SK-N-SH treated with all-trans-retinoic acid at 6 μM for 48 hours (cell line): ENCODE measurements around the gene ZNF471.

Experiments
- ATAC-seq: fragments of 200-7000 bp; cut with Tn5 transposase; 3 replicates; pipeline ENCODE4 v1.9.1; 2020; ENCODE audit warnings: mild to moderate bottlenecking, moderate library complexity
- ARNTL ChIP-seq: fragments of 450-650 bp; formaldehyde crosslinking; IDR thresholded peaks from 2 replicates; pipeline ENCODE4 v1.5.0; 2020; ENCODE audit warnings: low read depth, mild to moderate bottlenecking, moderate library complexity, borderline replicate concordance
- CREB5 ChIP-seq: fragments of 250-450 bp; sonication (Bioruptor Pico); IDR thresholded peaks from 2 replicates; pipeline ENCODE4 v1.5.1; 2020; ENCODE audit warnings: low read depth, mild to moderate bottlenecking, moderate library complexity
- CSDC2 ChIP-seq: fragments of 250-450 bp; sonication (Bioruptor Pico); IDR thresholded peaks from 2 replicates; pipeline ENCODE4 v1.5.0; 2020; ENCODE audit warnings: mild to moderate bottlenecking, moderate library complexity
- CSRNP3 ChIP-seq: fragments of 250-450 bp; sonication (Bioruptor Pico); IDR thresholded peaks from 2 replicates; pipeline ENCODE4 v1.5.1; 2021; ENCODE audit warnings: mild to moderate bottlenecking, moderate library complexity
- ESRRG ChIP-seq: fragments of 250-450 bp; sonication (Bioruptor Pico); IDR thresholded peaks from 2 replicates; pipeline ENCODE4 v1.6.1; 2021; ENCODE audit warnings: mild to moderate bottlenecking
- GLIS3 ChIP-seq: fragments of 250-450 bp; sonication (Bioruptor Pico); IDR thresholded peaks from 2 replicates; pipeline ENCODE4 v1.5.0; 2020; ENCODE audit warnings: mild to moderate bottlenecking, moderate library complexity
- ISL1 ChIP-seq: fragments of 250-450 bp; sonication (Bioruptor Pico); IDR thresholded peaks from 2 replicates; pipeline ENCODE4 v2.1.2; 2022; ENCODE audit warnings: mild to moderate bottlenecking, moderate library complexity
- OSR1 ChIP-seq: fragments of 250-450 bp; sonication (Bioruptor Pico); IDR thresholded peaks from 2 replicates; pipeline ENCODE4 v1.8.0; 2022; ENCODE audit warnings: moderate library complexity, mild to moderate bottlenecking, inconsistent platforms
- PATZ1 ChIP-seq: fragments of 250-450 bp; sonication (Bioruptor Pico); IDR thresholded peaks from 2 replicates; pipeline ENCODE4 v1.8.0; 2020; ENCODE audit warnings: mild to moderate bottlenecking, moderate library complexity, borderline replicate concordance
- PPARA ChIP-seq: fragments of 250-450 bp; sonication (Bioruptor Pico); IDR thresholded peaks from 2 replicates; pipeline ENCODE4 v1.5.0; 2020; ENCODE audit warnings: mild to moderate bottlenecking, borderline replicate concordance
- RARB ChIP-seq: fragments of 250-450 bp; sonication (Bioruptor Pico); IDR thresholded peaks from 2 replicates; pipeline ENCODE4 v1.8.0; 2021; ENCODE audit warnings: mild to moderate bottlenecking, moderate library complexity
- SNAI2 ChIP-seq: fragments of 250-450 bp; sonication (Bioruptor Pico); IDR thresholded peaks from 2 replicates; pipeline ENCODE4 v1.5.0; 2020; ENCODE audit warnings: mild to moderate bottlenecking, moderate library complexity
- TCF4 ChIP-seq: fragments of 250-450 bp; sonication (Bioruptor Pico); IDR thresholded peaks from 2 replicates; pipeline ENCODE4 v1.8.0; 2021; ENCODE audit warnings: mild to moderate bottlenecking, moderate library complexity, borderline replicate concordance
- TOX ChIP-seq: fragments of 250-450 bp; sonication (Bioruptor Pico); IDR thresholded peaks from 2 replicates; pipeline ENCODE4 v1.8.0; 2021; ENCODE audit warnings: mild to moderate bottlenecking, moderate library complexity, borderline replicate concordance
- TSHZ2 ChIP-seq: fragments of 250-450 bp; sonication (Bioruptor Pico); IDR thresholded peaks from 2 replicates; pipeline ENCODE4 v1.5.0; 2020; ENCODE audit warnings: mild to moderate bottlenecking, moderate library complexity
- ZC3H10 ChIP-seq: fragments of 250-450 bp; sonication (Bioruptor Pico); IDR thresholded peaks from 2 replicates; pipeline ENCODE4 v1.5.1; 2021; ENCODE audit warnings: mild to moderate bottlenecking, moderate library complexity
- ZFP3 ChIP-seq: fragments of 250-450 bp; sonication (Bioruptor Pico); IDR thresholded peaks from 2 replicates; pipeline ENCODE4 v1.5.0; 2020; ENCODE audit warnings: mild to moderate bottlenecking, moderate library complexity
- ZNF565 ChIP-seq: fragments of 450-650 bp; formaldehyde crosslinking; conservative IDR thresholded peaks from 2 replicates; pipeline ENCODE4 v1.5.0; 2020; ENCODE audit warnings: low read depth, mild to moderate bottlenecking, moderate library complexity
- ZNF70 ChIP-seq: fragments of 450-650 bp; formaldehyde crosslinking; IDR thresholded peaks from 2 replicates; pipeline ENCODE4 v1.5.0; 2020; ENCODE audit warnings: mild to moderate bottlenecking, moderate library complexity
- ZNF8 ChIP-seq: fragments of 450-650 bp; formaldehyde crosslinking; IDR thresholded peaks from 2 replicates; pipeline ENCODE4 v1.5.0; 2020; ENCODE audit warnings: mild to moderate bottlenecking, moderate library complexity

ZNF471 gene

GRCh38 chr19:56566904-56567273, 59.2 kb downstream of the ZNF471 start (continued):
- TF ChIP-seq TSHZ2 (CRISPR knock-in tag) (no peak), TOX (CRISPR knock-in tag) (no peak)

- ATAC-seq, result peak; percentile 99
- TF ChIP-seq ZNF70 (CRISPR knock-in tag) (no peak), CSRNP3 (CRISPR knock-in tag) (no peak), ZNF565 (CRISPR knock-in tag) (no peak), ZFP3 (CRISPR knock-in tag) (no peak), ZNF8 (CRISPR knock-in tag) (no peak), RARB (CRISPR knock-in tag) (no peak), GLIS3 (CRISPR knock-in tag) (no peak), TOX (CRISPR knock-in tag) (no peak), SNAI2 (CRISPR knock-in tag) (no peak), PATZ1 (no peak), PPARA (no peak)
Observed at GRCh38 chr19:56567274-56568120, 59.8 kb downstream of the ZNF471 start, which contains the start of gene ZNF470. Gene ZNF470, plus strand, starts transcription at chr19:56567468. Its CDS starts 2,844 bp downstream, at chr19:56570312.

- no peak for ATAC-seq
- TF ChIP-seq CSDC2 (CRISPR knock-in tag) (no peak), ZC3H10 (CRISPR knock-in tag) (no peak), OSR1 (CRISPR knock-in tag) (no peak), CSRNP3 (CRISPR knock-in tag) (no peak), ISL1 (CRISPR knock-in tag) (no peak), TCF4 (CRISPR knock-in tag) (no peak), GLIS3 (CRISPR knock-in tag) (no peak), ARNTL (CRISPR knock-in tag) (no peak), TSHZ2 (CRISPR knock-in tag) (no peak), RARB (CRISPR knock-in tag) (no peak), ZNF565 (CRISPR knock-in tag) (no peak), CREB5 (CRISPR knock-in tag) (no peak), ZNF8 (CRISPR knock-in tag) (no peak), ESRRG (CRISPR knock-in tag) (no peak)
Observed at GRCh38 chr19:56572589-56572988, 64.9 kb downstream of the ZNF471 start.
